ENCODE measurements around the gene NEURL3.

DNA sequence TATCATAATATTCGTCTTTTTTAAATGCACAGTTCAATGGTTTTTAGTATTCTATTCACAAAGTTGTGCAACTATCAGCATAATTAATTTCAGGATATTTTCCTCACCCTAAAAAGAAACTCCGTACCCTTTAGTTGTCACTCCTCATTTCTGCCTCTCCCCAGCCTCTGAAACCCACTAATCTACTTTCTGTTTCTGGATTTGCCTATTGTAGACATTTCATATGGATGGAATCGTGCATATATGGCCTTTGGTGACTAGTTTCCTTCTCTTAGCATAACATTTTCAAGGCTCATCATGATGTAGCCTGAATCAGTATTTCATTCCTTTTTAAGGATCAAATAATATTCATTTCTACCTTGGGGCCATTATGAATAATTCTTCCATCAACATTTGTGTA, 18.5 kb downstream of the NEURL3 start:
- TF ChIP-seq, protein P1, sequence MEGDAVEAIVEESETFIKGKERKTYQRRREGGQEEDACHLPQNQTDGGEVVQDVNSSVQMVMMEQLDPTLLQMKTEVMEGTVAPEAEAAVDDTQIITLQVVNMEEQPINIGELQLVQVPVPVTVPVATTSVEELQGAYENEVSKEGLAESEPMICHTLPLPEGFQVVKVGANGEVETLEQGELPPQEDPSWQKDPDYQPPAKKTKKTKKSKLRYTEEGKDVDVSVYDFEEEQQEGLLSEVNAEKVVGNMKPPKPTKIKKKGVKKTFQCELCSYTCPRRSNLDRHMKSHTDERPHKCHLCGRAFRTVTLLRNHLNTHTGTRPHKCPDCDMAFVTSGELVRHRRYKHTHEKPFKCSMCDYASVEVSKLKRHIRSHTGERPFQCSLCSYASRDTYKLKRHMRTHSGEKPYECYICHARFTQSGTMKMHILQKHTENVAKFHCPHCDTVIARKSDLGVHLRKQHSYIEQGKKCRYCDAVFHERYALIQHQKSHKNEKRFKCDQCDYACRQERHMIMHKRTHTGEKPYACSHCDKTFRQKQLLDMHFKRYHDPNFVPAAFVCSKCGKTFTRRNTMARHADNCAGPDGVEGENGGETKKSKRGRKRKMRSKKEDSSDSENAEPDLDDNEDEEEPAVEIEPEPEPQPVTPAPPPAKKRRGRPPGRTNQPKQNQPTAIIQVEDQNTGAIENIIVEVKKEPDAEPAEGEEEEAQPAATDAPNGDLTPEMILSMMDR (IDR thresholded peaks at IDR 0.05; ENCODE audit: extremely low read depth in 1 of 2, insufficient read depth in 1 of 2, low read depth in 1 of 2, low read length in 2 of 2): no peak
- no peak for TF ChIP-seq GATA2 (IDR thresholded peaks at IDR 0.05; ENCODE audit: insufficient read depth, insufficient read length, low read depth, low read length)
- TF ChIP-seq POLR2AphosphoS5 (IDR thresholded peaks at IDR 0.05; ENCODE audit: insufficient read depth, low read depth, low read length): no peak
- TF ChIP-seq POLR2A (IDR thresholded peaks at IDR 0.05; ENCODE audit: low read depth, low read length): no peak
- TF ChIP-seq, protein P2, sequence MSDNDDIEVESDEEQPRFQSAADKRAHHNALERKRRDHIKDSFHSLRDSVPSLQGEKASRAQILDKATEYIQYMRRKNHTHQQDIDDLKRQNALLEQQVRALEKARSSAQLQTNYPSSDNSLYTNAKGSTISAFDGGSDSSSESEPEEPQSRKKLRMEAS (IDR thresholded peaks at IDR 0.05; ENCODE audit: insufficient read depth, insufficient read length): no peak
- TF ChIP-seq MYC (IDR thresholded peaks at IDR 0.05; ENCODE audit: low read depth, low read length): no peak

All from endothelial cell of umbilical vein (primary cell).